Adrenal gland (tissue), 12 donors: ENCODE results near the gene CTCF. TPM values are rescaled to one million over a fixed set of nuclear protein-coding genes. Genes with fewer than 3 reads are reported as not detected.

Source experiments
- DNase-seq, 7 donors: peaks; one replicate each; pipeline ENCODE4 v3.0.0-alpha.2; 2019 to 2020
- H3K27ac ChIP-seq, 5 donors: fragments of 200-600 bp; sonication (generic) in 4 of 5; 1 replicate in 3 of 5; 2 replicates in 2 of 5; pipeline versions ENCODE4 v1.5.1 to v1.8.0; 2016 to 2020; ENCODE audit warnings: mild to moderate bottlenecking in 1 of 5
- H3K27me3 ChIP-seq: fragments of 200-600 bp; 2 replicates; pipeline ENCODE4 v1.8.0; 2021
- H3K36me3 ChIP-seq, 2 donors: fragments of 200-600 bp; replicated peaks in 1 of 2; 1 replicate in 1 of 2; 2 replicates in 1 of 2; pipeline versions ENCODE4 v1.5.1 to v1.8.0; 2018 to 2022
- H3K4me1 ChIP-seq, 2 donors: fragments of 200-600 bp; replicated peaks in 1 of 2; 1 replicate in 1 of 2; 2 replicates in 1 of 2; pipeline versions ENCODE4 v1.5.1 to v1.8.0; 2018 to 2021
- H3K4me3 ChIP-seq, 4 donors: fragments of 200-600 bp; sonication (generic) in 3 of 4; one replicate each; pipeline ENCODE4 v1.5.1; 2016 to 2018
- H3K9me3 ChIP-seq, 3 donors: fragments of 200-600 bp; sonication (generic) in 1 of 3; replicated peaks in 1 of 3; 1 replicate in 2 of 3; 2 replicates in 1 of 3; pipeline versions ENCODE4 v1.5.1 to v1.8.0; 2016 to 2021
- CTCF ChIP-seq, 6 experiments: fragments of 450-650 bp in 4 of 6; fragments of 200-600 bp in 2 of 6; sonication (generic) in 1 of 6; IDR thresholded peaks; 1 replicate in 5 of 6; 2 replicates in 1 of 6; pipeline versions ENCODE4 v1.5.1 to v1.8.0; 2016 to 2021; ENCODE audit warnings: antibody characterized with exemption in 6 of 6, mild to moderate bottlenecking in 2 of 6, moderate library complexity in 1 of 6
- POLR2A ChIP-seq, 2 donors: fragments of 450-650 bp; IDR thresholded peaks; one replicate each; pipeline ENCODE4 v1.6.1; 2017; ENCODE audit warnings: antibody characterized with exemption in 2 of 2, mild to moderate bottlenecking in 2 of 2, moderate library complexity in 1 of 2
- WGBS, 4 donors: extraction: QIAGEN DNeasy Blood & Tissue Kit in 2 of 4; methylation state at CpG; one replicate each; pipeline versions ENCODE4 v1.1.5 to v1.1.7; 2013 to 2017; 5-methylcytosine and 5-hydroxymethylcytosine counted together
- intact Hi-C, 2 donors: fragments of 100-400 bp; cut with DNase I; formaldehyde crosslinking; loops; one replicate each; pipeline versions ENCODE4 v1.14.1 to v1.15.0; 2022 to 2023
- polyA plus RNA-seq, 3 donors: library from polyadenylated mRNA; stranded (reverse); fragments of 200-250 nt in 2 of 3; fragments of 350-450 nt in 1 of 3; fragmentation: Illumina TruSeq in 1 of 3; extraction: RNeasy Lipid Tissue Mini Kit (QIAGEN cat#74804) in 1 of 3; gene quantifications; one replicate each; pipeline ENCODE4 v1.2.3, GENCODE V29; 2013 to 2014
- total RNA-seq, 9 donors: library from RNA; depleted of rRNA in 4 of 9; stranded (reverse); fragments of >200 nt in 4 of 9; fragments of 120-200 nt in 1 of 9; fragmentation: NEBNext Ultra II Directional in 1 of 9; extraction: Animal tissue kit (Norgen Biotek cat#: 25700) in 1 of 9; gene quantifications; one replicate each; pipeline versions ENCODE4 v1.1.0 to v1.2.4, GENCODE V29; 2013 to 2023
- donor health status: healthy with polysubstance abuse.
- donor health status: Bipolar disorder and iron deficiency.
- donor health status: DM: yes; HTN: yes; CAD: no.
- donor health status: DM: no; HTN: no; CAD: no.
- donor health status: DM: no; HTN: no; CAD: no.
- donor health status: DM: yes; HTN: yes; CAD: no.

The CTCF gene
- total and polyA plus RNA-seq, 12 donors: 18.4 to 53.5 (median 29.9) TPM

- intact Hi-C loops: no loop called here
- TF ChIP-seq CTCF (IDR thresholded peaks at IDR 0.05) (no peak), POLR2A (IDR thresholded peaks at IDR 0.05) (no peak)
- Histone ChIP-seq H3K36me3 (peaks cover 0 to 84% of the 10 kb centered on the region in 2 donors), H3K4me1 (no peaks in the 10 kb centered on the region), H3K4me3 (no peak overlapping the region), H3K27ac (no peak overlapping the region), H3K27me3 (no peaks in the 10 kb centered on the region), H3K9me3 (no peaks in the 10 kb centered on the region)
- no peak for DNase-seq
- 96 to 98% (median 97%) methylated on average over 14 of the region's 14 CpGs for WGBS, 4 donors
Observed at GRCh38 chr16:67628216-67628615, 65.9 kb downstream of the CTCF start.

GRCh38 chr16:67632415-67633172 is 70.3 kb downstream of the CTCF start:
- intact Hi-C loops: no loop called here
- Histone ChIP-seq H3K27me3 (no peaks in the 10 kb centered on the region), H3K4me1 (no peaks in the 10 kb centered on the region), H3K36me3 (peaks cover 0 to 86% of the 10 kb centered on the region in 2 donors), H3K4me3 (no peak overlapping the region), H3K9me3 (no peaks in the 10 kb centered on the region), H3K27ac (no peak overlapping the region)
- peak in 1 of 7 donors; percentile 18 for DNase-seq
- WGBS, 4 donors: 60 to 70% (median 63%) methylated on average over 7 of the region's 7 CpGs
- no peak for TF ChIP-seq CTCF (IDR thresholded peaks at IDR 0.05)
- TF ChIP-seq POLR2A (IDR thresholded peaks at IDR 0.05): no peak

GRCh38 chr16:67636713-67637112 is 74.4 kb downstream of the CTCF start:
- H3K4me1 ChIP-seq: no peaks in the 10 kb centered on the region
- TF ChIP-seq POLR2A (IDR thresholded peaks at IDR 0.05): no peak
- TF ChIP-seq CTCF (IDR thresholded peaks at IDR 0.05): no peak
- intact Hi-C loops: no loop called here
- H3K27ac ChIP-seq: no peak overlapping the region
- DNase-seq: no peak
- 92 to 94% (median 94%) methylated on average over 8 of the region's 8 CpGs for WGBS, 4 donors
- H3K27me3 ChIP-seq: no peaks in the 10 kb centered on the region
- H3K36me3 ChIP-seq: peaks cover 0 to 69% of the 10 kb centered on the region in 2 donors
- no peaks in the 10 kb centered on the region for H3K9me3 ChIP-seq
- H3K4me3 ChIP-seq: no peak overlapping the region

GRCh38 chr16:67637625-67638024 is 75.3 kb downstream of the CTCF start:
- Histone ChIP-seq H3K9me3 (no peaks in the 10 kb centered on the region), H3K4me1 (peaks cover 0 to 7% of the 10 kb centered on the region in 2 donors), H3K36me3 (peaks cover 0 to 63% of the 10 kb centered on the region in 2 donors), H3K4me3 (no peak overlapping the region), H3K27ac (no peak overlapping the region), H3K27me3 (no peaks in the 10 kb centered on the region)
- intact Hi-C loops: no loop called here
- TF ChIP-seq CTCF (IDR thresholded peaks at IDR 0.05) (no peak), POLR2A (IDR thresholded peaks at IDR 0.05) (no peak)
- 89 to 94% (median 92%) methylated on average over 12 of the region's 12 CpGs for WGBS, 4 donors
- DNase-seq: no peak
